GM12878 (cell line): ENCODE data around the gene IQUB.

Experiments used
- MTA2 ChIP-seq: fragments of 450-650 bp; IDR thresholded peaks from 2 replicates; pipeline ENCODE4 v1.6.1; 2016; ENCODE audit warnings: low read depth, mild to moderate bottlenecking, moderate library complexity
- USF2 ChIP-seq: IDR thresholded peaks from 2 replicates; pipeline ENCODE4 v1.6.1; 2011; ENCODE audit warnings: low read depth, low read length, improper control_type of control experiment, borderline replicate concordance

DNA sequence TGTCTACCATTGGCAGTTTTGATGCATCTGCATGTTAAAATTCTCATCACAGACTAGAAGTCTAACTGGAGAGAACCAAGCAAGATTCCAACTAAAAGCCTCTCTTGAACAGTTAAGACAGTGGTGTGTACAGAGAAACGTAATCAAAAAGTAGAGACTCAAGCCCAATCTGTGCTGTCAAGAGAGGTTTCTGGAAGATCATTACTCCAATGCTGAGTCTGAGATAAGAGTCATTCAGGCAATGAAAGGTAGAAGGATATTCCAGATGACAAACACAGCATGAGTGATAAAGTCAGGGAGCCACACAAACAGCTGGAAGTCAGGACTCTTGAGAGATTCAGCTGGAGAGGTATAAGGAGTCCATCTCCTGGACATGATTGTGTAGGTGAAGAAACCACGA, 48.7 kb downstream of the IQUB start:
- TF ChIP-seq USF2 (no peak), MTA2 (no peak)
